Skeletal muscle tissue (tissue), 4 donors: ENCODE results near the gene CPAMD8. TPM values are rescaled to one million over a fixed set of nuclear protein-coding genes. Genes with fewer than 3 reads are reported as not detected.

Source experiments
- H3K27ac ChIP-seq: one replicate; pipeline ENCODE4 v1.7.0; 2013; ENCODE audit warnings: mild to moderate bottlenecking, low read depth, low read length, inconsistent platforms
- H3K27me3 ChIP-seq, 3 donors: one replicate each; pipeline ENCODE4 v1.7.0; 2013; ENCODE audit warnings: low read length in 3 of 3; ENCODE audit not compliant: control insufficient read depth in 3 of 3, insufficient read depth in 3 of 3
- H3K36me3 ChIP-seq, 3 donors: one replicate each; pipeline ENCODE4 v1.7.0; 2013; ENCODE audit warnings: low read length in 3 of 3; ENCODE audit not compliant: control insufficient read depth in 3 of 3, insufficient read depth in 3 of 3
- H3K4me1 ChIP-seq, 3 donors: one replicate each; pipeline ENCODE4 v1.7.0; 2013; ENCODE audit warnings: low read length in 3 of 3, mild to moderate bottlenecking in 3 of 3; ENCODE audit not compliant: control insufficient read depth in 3 of 3, insufficient read depth in 3 of 3
- H3K4me3 ChIP-seq, 3 donors: one replicate each; pipeline ENCODE4 v1.7.0; 2013; ENCODE audit warnings: low read length in 3 of 3
- H3K9ac ChIP-seq, 3 donors: one replicate each; pipeline ENCODE4 v1.7.0; 2013; ENCODE audit warnings: low read length in 3 of 3, mild to moderate bottlenecking in 3 of 3, moderate library complexity in 2 of 3, low read depth in 1 of 3
- H3K9me3 ChIP-seq, 3 donors: one replicate each; pipeline ENCODE4 v1.7.0; 2013; ENCODE audit warnings: low read length in 3 of 3; ENCODE audit not compliant: control insufficient read depth in 3 of 3
- total RNA-seq: library from RNA; depleted of rRNA; stranded (reverse); fragments of >200 nt; gene quantifications from one replicate; pipeline ENCODE4 v1.2.3, GENCODE V29; 2014
- donor health status: Osteomylitis.

Gene CPAMD8
- total RNA-seq, 1 donor from 2014 or later = 3.7 TPM

GRCh38 chr19:16861834-16862233 lies 164.8 kb downstream of the CPAMD8 start:
- no peak overlapping the region for H3K4me3 ChIP-seq
- no peak overlapping the region for H3K9ac ChIP-seq
- H3K36me3 ChIP-seq = peaks cover 34 to 48% (median 39%) of the 10 kb centered on the region in 3 donors
- no peak overlapping the region for H3K27ac ChIP-seq
- no peaks in the 10 kb centered on the region for H3K4me1 ChIP-seq
- no peaks in the 10 kb centered on the region for H3K27me3 ChIP-seq
- no peaks in the 10 kb centered on the region for H3K9me3 ChIP-seq

- no peak overlapping the region for H3K9ac ChIP-seq
- no peaks in the 10 kb centered on the region for H3K27me3 ChIP-seq
- H3K36me3 ChIP-seq = peaks cover 27 to 39% (median 34%) of the 10 kb centered on the region in 3 donors
- no peaks in the 10 kb centered on the region for H3K9me3 ChIP-seq
- no peak overlapping the region for H3K4me3 ChIP-seq
- no peaks in the 10 kb centered on the region for H3K4me1 ChIP-seq
- no peak overlapping the region for H3K27ac ChIP-seq
Measured at GRCh38 chr19:16861011-16861410, 165.6 kb downstream of the CPAMD8 start.

DNA sequence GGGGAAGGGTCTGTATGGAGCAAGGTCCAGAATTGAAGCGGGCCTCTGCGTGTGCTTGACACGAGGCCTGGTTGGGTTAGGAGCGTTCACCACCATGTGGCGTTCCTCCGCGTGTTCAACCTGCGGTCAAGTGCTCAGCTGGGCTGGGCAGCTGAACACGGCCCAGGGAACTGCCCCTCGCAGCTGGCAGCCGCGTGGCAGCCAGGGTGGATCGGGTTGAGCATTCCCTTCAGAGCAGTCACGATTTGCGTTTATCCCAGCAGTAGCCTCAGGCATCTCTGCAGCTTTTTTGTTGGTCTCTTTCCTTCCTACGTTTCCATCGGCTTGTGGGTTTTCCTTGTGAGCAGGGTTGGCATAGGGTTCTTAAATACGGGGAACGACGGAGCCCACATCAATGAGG lies 166.5 kb downstream of the CPAMD8 start:
- peaks cover 22 to 33% (median 27%) of the 10 kb centered on the region in 3 donors for H3K36me3 ChIP-seq

GRCh38 chr19:16859626-16860025 lies 167.0 kb downstream of the CPAMD8 start:
- H3K27me3 ChIP-seq = no peaks in the 10 kb centered on the region
- H3K9me3 ChIP-seq = no peaks in the 10 kb centered on the region
- peaks cover 25 to 35% (median 30%) of the 10 kb centered on the region in 3 donors for H3K36me3 ChIP-seq
- no peak overlapping the region for H3K9ac ChIP-seq
- no peak overlapping the region for H3K4me3 ChIP-seq
- H3K27ac ChIP-seq = no peak overlapping the region
- H3K4me1 ChIP-seq = no peaks in the 10 kb centered on the region

More for the DNA sequence above, 166.5 kb downstream of the CPAMD8 start:
- Histone ChIP-seq H3K9me3 (no peaks in the 10 kb centered on the region), H3K9ac (no peak overlapping the region), H3K27ac (no peak overlapping the region), H3K4me3 (no peak overlapping the region), H3K4me1 (no peaks in the 10 kb centered on the region), H3K27me3 (no peaks in the 10 kb centered on the region)

DNA sequence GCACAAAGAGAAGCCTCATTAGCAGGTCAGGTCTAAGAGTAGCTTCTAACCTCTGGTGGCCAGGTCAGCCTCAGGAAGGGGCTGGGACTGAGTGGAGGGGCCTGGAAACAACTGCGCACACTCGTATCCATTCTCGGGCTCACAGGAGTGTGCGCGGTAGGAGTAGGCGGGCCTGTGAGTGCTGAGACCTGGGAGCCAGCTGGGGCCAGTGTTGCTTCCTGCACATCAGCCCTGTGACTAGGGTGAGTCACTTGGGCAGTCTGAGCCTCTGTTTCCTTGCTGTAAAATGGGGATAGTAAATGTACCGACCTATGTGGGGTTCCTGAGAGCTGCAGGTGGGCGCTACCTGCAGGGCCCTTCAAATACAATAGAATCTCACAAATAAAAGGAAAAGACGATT lies 170.5 kb downstream of the CPAMD8 start:
- no peaks in the 10 kb centered on the region for H3K4me1 ChIP-seq
- H3K9ac ChIP-seq = no peak overlapping the region
- H3K9me3 ChIP-seq = no peaks in the 10 kb centered on the region
- peaks cover 43 to 47% (median 45%) of the 10 kb centered on the region in 3 donors for H3K36me3 ChIP-seq
- H3K27ac ChIP-seq = no peak overlapping the region
- H3K27me3 ChIP-seq = no peaks in the 10 kb centered on the region
- no peak overlapping the region for H3K4me3 ChIP-seq

DNA sequence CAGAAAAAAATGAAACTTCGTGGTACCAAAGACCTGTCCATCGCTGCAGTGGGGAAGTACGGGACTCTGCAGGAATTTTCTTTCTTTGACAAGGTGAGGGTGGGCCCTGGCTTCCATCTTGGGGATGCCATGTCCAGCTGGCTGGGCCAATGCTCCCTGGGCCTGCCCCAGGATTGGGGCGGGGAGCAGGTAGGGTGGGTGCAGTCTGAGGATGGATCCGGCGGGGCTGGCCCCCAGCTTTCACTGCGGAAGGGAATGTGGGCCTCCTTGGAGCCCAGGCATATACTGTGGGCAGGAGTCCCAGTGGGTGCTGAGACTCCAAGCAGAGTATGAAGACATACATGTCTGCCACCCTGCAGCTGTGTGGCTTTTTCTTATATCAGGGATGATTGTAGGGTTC lies 173.5 kb downstream of the CPAMD8 start:
- H3K36me3 ChIP-seq = peaks cover 52 to 63% (median 61%) of the 10 kb centered on the region in 3 donors
- no peaks in the 10 kb centered on the region for H3K4me1 ChIP-seq
- no peak overlapping the region for H3K27ac ChIP-seq
- H3K4me3 ChIP-seq = no peak overlapping the region
- H3K9ac ChIP-seq = no peak overlapping the region
- H3K9me3 ChIP-seq = no peaks in the 10 kb centered on the region
- no peaks in the 10 kb centered on the region for H3K27me3 ChIP-seq

DNA sequence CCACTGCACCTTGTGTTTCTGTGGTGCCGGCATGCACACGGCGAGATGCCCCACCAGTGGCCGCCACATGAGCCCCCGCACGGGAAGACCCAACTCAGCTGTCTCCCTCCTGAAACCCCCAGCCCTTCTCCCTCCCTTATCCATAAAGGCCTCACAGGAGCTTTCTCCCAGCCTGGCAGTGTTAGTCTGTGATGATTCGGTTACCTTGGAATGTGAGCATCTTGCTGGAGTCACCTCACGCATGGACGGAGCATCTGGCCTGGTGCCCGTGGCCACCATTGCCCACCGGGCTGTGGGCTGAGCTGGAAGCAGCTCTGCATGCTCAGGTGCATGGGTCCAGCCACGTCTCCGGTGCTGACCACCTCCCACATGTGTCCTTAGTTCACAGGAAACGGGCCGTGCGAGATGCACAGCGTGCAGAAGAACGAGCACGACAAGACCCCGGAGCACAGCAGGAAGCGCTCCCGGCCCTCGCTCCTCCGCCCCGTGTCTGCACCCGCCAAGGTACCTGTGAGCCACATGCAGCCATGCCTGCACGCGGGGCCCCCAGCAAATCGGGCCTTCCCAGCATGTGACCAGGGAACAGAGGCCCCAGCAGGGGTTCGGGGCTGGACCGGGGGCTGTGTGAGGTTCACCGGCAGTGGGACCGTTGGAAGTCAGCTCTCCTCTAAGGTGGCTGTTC lies 175.4 kb downstream of the CPAMD8 start:
- H3K9me3 ChIP-seq = no peaks in the 10 kb centered on the region
- H3K27ac ChIP-seq = no peak overlapping the region
- no peaks in the 10 kb centered on the region for H3K27me3 ChIP-seq
- no peaks in the 10 kb centered on the region for H3K4me1 ChIP-seq
- no peak overlapping the region for H3K9ac ChIP-seq
- peaks cover 66 to 76% (median 75%) of the 10 kb centered on the region in 3 donors for H3K36me3 ChIP-seq
- H3K4me3 ChIP-seq = no peak overlapping the region

GRCh38 chr19:16850133-16850532 lies 176.5 kb downstream of the CPAMD8 start:
- Histone ChIP-seq H3K27ac (no peak overlapping the region), H3K9me3 (no peaks in the 10 kb centered on the region), H3K4me3 (no peak overlapping the region), H3K4me1 (no peaks in the 10 kb centered on the region), H3K27me3 (no peaks in the 10 kb centered on the region), H3K9ac (no peak overlapping the region), H3K36me3 (peaks cover 67 to 84% (median 75%) of the 10 kb centered on the region in 3 donors)

- Histone ChIP-seq H3K4me3 (no peak overlapping the region), H3K27ac (no peak overlapping the region), H3K4me1 (no peaks in the 10 kb centered on the region), H3K9me3 (no peaks in the 10 kb centered on the region), H3K27me3 (no peaks in the 10 kb centered on the region), H3K9ac (no peak overlapping the region), H3K36me3 (peaks cover 66 to 78% (median 72%) of the 10 kb centered on the region in 3 donors)
Measured at GRCh38 chr19:16849168-16849567, 177.4 kb downstream of the CPAMD8 start.

DNA sequence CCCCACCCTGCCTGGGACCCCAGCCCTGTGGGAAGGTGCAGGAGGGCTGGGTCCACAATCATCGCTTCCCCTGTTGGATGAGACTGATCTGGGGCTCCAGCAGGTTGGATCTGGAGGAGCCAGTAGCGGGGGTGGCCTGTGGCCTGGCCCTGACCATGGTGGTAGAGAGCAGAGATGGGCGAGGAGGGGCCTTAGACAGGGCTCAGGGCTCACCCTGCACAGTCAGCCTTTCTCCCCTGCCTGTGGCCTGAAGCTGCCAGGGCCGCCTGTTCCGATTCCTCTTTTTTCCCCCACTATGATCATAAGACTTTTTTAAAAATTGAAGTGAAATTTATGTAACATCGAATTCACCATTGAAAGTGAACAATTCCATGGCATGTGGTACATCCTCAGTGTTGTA lies 179.2 kb downstream of the CPAMD8 start:
- Histone ChIP-seq H3K9me3 (no peaks in the 10 kb centered on the region), H3K36me3 (peaks cover 60 to 76% (median 64%) of the 10 kb centered on the region in 3 donors), H3K9ac (no peak overlapping the region), H3K27me3 (no peaks in the 10 kb centered on the region), H3K27ac (no peak overlapping the region), H3K4me1 (no peaks in the 10 kb centered on the region), H3K4me3 (no peak overlapping the region)
